Cardiac fibroblast (primary cell): ENCODE measurements around the gene HOXA1.

Experiments used
- DNase-seq, 2 donors: peaks; one replicate each; pipeline versions ENCODE4 v3.0.0 to v3.0.0-alpha.2; 2010; ENCODE audit warnings: low read depth in 2 of 2
- H3K4me3 ChIP-seq, 2 donors: replicated peaks in 1 of 2; 1 replicate in 1 of 2; 2 replicates in 1 of 2; pipeline ENCODE4 v1.5.1; 2011; ENCODE audit warnings: low read depth in 2 of 2, low read length in 2 of 2, mild to moderate bottlenecking in 2 of 2, moderate library complexity in 1 of 2
- CTCF ChIP-seq: IDR thresholded peaks from one replicate; pipeline ENCODE4 v1.5.1; 2011; ENCODE audit warnings: low read depth, mild to moderate bottlenecking, low read length, inconsistent platforms

Gene HOXA1

DNA sequence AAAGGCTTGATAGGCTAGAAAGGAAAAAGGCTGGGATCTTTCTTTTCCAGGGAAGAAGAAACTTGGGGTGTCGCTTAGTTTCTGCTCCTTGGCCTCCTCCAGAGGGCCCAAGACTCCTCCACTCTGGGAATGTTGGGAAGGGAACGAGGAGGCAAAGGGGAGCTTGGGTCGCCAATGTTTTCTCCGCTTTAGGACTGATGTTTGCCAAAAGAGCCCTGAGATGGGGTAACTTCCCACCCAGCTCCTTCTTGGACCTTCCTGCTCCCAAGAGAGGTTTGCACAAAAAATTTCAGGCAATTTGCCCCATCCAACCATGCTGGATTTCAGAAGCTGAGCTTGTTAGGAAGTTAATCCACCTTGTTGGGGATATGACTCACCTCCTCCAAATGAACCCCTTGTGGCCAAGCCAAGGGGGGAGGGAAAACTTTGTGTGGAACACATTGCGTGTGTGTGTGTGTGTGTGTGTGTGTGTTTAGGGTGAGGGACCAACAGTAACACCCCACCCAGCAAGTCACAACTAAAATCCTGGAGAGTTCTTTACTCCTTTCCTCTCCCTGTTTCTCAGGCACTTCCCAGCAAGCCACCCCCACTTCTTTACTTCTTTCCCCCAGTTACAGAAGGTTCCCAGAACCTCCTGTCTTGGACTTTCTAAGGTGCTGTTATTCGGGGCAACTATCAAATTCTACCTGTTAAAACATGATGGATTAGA lies 15.4 kb upstream of the HOXA1 start:
- no peak for TF ChIP-seq CTCF

DNA sequence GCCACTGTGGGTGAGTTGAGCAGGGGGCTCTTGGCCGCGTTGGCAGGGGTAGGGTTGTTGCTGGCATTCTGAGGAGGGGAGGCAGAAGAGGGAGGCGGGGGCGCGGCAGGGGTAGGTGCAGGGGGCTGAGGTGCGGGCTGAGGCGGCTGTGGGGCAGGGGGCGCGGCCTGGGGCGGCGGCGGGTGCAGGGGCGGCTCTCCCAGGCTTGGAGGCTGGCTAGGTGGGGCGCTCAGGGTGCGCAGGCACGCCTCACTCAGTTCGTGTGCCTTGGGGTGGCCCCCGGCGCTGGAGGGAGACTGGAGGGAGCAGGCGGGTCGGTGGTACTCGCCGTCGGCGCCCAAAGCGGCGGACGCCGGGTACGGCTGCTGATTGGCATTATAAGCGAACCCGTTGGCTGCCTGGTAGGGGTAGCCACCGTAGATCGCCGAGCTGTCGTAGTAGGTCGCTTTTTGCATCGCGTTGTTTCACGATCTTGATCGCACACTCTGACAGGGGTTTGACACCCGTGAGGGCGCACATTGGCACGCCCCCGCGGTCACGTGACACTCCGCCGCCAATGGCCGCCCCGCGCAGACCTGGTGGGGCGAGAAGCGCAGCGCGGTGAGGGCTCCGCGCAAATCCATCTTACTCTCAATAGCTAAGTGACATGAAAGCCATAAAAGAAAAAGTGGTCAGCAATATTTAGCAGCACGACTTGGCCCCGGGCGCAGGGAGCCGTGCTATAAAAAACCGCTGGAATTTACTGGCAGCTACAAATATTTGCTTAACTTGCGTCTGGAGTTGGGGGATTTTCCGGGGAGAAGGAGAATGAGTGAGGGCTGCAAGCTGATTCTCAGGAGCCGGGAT lies 14.6 kb upstream of the HOXA1 start:
- H3K4me3 ChIP-seq = no peak overlapping the region
- peak in 1 of 2 donors; percentile 64 for DNase-seq
- TF ChIP-seq CTCF = no peak

More for the DNA sequence above, 15.4 kb upstream of the HOXA1 start:
- DNase-seq = peak in 1 of 2 donors; percentile 34
- H3K4me3 ChIP-seq = no peak overlapping the region

DNA sequence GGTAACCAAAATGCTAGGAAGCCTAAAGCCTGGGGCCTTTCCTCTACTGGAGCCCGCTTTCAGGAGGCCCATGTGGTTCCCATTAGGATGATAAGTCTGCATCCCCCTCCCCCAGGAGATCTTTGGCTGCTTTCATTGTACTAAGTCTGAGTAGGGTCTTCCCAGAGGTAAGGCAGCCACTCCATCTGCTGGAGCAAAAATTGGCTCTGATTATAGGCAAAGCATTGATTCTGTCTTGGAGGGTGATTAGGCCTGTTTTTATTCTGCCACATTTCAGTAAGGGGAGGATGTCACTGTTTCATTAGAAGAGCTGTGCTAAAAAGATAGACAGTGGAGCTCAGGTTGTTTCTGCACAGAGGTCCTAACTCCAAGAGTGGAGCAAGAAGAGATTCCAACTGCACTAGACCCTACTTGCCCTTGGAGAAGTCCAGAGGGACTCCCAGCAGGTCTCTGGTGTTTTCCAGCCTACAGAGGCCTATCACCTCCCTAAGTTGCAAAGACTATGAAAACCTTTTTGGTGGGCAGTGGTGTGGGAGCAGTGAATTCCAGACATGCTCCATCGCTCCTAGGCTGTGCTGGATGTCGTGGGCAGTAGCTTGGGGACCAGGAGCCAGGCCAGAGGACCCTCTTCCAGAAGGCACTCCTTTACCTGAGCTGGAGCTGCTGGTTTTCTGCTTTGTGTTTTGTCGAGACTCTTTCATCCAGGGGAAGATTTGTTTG lies 13.8 kb upstream of the HOXA1 start:
- no peak for TF ChIP-seq CTCF
- H3K4me3 ChIP-seq = no peak overlapping the region
- DNase-seq = no peak

DNA sequence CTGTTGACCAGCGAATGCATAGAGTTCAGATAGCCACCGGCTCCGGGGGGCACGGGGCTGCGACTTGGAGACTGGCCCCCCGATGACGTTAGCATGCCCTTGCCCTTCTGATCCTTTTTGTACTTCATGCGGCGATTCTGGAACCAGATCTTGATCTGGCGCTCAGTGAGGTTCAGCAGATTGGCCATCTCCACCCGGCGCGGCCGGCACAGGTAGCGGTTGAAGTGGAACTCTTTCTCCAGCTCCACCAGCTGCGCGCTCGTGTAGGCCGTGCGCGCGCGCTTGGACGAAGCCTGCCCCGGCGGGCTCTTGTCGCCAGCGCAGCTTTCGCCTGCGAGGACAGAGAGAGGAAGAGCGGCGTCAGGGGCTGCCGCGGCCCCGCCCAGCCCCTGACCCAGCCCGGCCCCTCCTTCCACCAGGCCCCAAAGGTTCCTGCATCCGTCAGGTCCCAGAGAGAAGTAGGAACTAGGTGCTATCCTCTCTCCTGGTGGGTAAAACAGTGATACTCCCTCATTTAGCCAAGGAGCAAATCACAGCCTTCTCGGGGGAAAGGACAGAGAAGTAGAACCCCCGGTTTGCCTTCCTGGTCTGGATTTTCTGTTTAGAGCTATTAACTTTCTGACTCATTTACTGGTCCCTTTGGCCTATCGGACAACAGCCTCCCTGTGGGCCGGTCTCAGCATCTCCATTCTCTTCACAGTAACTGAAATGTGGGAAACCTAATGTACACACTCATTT lies 12.8 kb upstream of the HOXA1 start:
- TF ChIP-seq CTCF = no peak
- DNase-seq = no peak
- H3K4me3 ChIP-seq = no peak overlapping the region

DNA sequence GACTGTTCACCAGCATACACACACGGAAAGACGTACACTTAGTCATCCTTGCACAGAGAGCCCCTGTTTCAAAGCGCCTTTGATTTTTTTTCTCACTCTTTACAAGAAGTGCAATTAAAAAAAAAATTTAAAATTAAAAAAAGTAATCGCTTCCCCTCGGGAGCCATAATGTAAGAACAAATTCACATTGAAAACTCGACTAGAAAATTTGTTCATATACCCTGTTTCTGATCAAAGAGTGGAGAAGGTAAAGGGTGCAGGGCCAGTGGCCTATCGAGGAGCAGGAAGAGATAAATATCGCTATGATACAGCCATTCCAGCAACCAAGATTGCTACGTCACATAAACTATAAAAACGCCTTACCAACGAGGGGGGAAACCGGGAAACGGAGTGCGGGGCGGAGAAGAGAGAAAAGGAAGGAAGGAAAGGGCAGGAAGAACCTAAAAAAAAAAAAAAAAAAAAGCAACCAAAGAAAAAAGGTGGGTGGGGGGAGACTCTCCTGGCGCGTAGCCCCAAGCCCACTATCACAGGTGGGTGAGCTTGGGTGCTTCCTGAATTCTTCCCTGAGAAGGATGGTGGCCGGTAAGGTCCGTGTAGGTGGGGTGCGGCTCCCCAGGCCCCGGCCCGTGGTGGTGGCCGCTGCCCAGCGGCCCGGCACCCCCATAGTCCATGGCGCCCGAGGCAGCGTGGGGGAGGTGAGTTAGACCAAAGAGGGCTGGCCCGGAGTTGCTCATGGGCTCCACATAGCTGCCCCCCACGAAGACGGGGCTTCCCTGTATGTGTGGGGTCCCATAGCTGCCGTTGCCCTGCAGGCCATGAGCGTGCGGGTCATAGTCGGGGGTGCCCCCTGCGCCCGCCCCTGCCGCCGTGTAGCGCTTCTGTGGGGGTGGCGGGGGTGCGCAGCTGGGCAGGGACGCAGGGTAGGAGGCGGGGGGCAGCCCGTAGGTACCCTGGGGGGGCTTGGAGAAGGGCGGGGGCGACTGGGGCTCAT lies 11.9 kb upstream of the HOXA1 start:
- no peak for DNase-seq
- no peak overlapping the region for H3K4me3 ChIP-seq
- TF ChIP-seq CTCF = no peak
